Dendritic cell treated with granulocyte-macrophage colony-stimulating factor and Interleukin-4, amounts not matched to agents 40 ng/mL and 50 ng/mL, for 4 days (primary cell): ENCODE data around the gene PRDM5.

ENCODE experiments used
- H3K27ac Mint-ChIP-seq: one replicate; pipeline ENCODE4 v1.8.0; 2022; ENCODE audit warnings: mild to moderate bottlenecking, mixed read lengths
- H3K27me3 Mint-ChIP-seq: one replicate; pipeline ENCODE4 v1.8.0; 2022; ENCODE audit warnings: mild to moderate bottlenecking, mixed read lengths
- H3K36me3 Mint-ChIP-seq: one replicate; pipeline ENCODE4 v1.8.0; 2022; ENCODE audit warnings: low read depth, mixed read lengths
- H3K4me1 Mint-ChIP-seq: one replicate; pipeline ENCODE4 v1.8.0; 2022; ENCODE audit warnings: low read depth, mixed read lengths
- H3K4me3 Mint-ChIP-seq: one replicate; pipeline ENCODE4 v1.8.0; 2022; ENCODE audit warnings: mild to moderate bottlenecking, moderate library complexity, mixed read lengths
- H3K9me3 Mint-ChIP-seq: one replicate; pipeline ENCODE4 v1.8.0; 2022; ENCODE audit warnings: mixed read lengths
- intact Hi-C: fragments of 100-400 bp; cut with micrococcal nuclease; formaldehyde crosslinking; loops from one replicate; pipeline ENCODE4 v1.15.0; 2022

PRDM5 gene

DNA sequence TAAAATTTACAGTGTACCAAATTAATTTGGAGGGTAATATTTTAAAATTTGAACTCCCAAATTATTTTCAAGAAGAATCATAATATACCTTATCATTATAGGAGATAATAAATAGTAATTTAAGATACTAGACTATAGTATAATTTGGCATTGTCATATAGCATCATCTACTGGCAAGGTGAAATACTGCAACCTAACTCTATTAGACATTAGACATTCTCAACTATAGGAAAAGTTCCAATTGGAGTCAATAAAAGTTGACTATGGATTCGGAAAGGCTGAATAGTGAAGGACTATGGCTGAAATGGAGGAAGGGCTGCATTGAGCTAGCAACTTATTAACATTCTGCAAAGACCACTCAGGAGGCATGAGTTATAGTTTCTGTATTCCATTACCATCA, 113.0 kb downstream of the PRDM5 start:
- Mint-ChIP-seq H3K27ac (no peak overlapping the region), H3K36me3 (no peaks in the 10 kb centered on the region), H3K27me3 (no peaks in the 10 kb centered on the region), H3K4me3 (no peak overlapping the region), H3K9me3 (peaks cover 22% of the 10 kb centered on the region), H3K4me1 (no peaks in the 10 kb centered on the region)
- intact Hi-C loops, result no loop called here

DNA sequence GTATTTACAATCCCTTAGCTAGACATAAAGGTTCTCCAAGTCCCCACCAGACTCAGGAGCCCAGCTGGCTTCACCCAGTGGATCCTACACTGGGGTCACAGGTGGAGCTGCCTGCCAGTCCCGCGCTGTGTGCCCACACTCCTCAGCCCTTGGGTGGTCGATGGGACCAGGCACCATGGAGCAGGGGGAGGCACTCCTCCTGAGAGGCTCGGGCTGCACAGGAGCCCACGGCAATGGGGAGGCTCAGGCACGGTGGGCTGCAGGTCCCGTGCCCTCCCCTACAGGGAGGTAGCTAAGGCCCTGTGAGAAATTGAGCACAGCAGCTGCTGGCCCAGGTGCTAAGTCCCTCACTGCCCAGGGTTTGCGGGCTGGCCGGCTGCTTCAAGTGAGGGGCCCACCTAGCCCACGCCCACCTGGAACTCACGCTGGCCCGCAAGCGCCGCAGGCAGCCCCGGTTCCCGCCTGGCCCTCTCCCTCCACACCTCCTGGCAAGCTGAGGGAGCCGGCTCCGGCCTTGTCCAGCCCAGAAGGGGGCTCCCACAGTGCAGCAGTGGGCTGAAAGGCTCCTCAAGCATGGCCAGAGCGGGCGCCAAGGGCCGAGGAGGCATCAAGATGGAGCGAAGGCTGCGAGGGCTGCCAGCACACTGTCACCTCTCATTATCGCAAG, 113.9 kb downstream of the PRDM5 start:
- intact Hi-C loops, result no loop called here
- Mint-ChIP-seq H3K4me3 (no peak overlapping the region), H3K27ac (no peak overlapping the region), H3K9me3 (peaks cover 22% of the 10 kb centered on the region), H3K36me3 (no peaks in the 10 kb centered on the region), H3K4me1 (no peaks in the 10 kb centered on the region), H3K27me3 (no peaks in the 10 kb centered on the region)

DNA sequence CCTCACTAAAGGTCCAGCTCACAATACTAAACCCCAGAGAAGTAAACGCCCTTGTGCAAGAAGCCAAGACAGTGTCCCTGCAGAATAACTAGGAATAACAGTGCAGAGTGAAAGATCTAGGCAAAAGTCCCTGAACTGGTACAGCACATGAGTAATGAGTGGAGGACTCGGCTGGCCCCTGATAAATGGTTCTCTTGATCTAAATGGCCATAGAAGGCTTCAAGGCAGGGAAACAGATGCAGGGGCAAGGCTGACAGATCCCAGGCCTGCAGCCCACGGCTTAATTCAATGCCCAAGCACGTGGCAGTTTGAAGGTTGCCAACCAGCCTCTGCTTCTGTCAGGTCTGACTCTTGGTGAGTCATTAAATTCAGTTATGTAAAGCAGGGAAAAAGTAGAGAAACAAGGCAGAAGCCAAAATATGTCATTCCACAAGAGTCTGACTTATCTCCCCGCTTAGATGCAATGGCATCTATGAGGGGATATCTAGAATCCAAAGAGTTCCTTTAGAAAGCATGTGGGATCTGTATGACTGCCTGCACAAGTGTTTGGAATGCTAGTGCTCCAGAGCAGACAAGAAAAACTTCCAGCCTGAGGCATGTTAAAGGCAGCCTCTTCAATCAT, 121.3 kb downstream of the PRDM5 start:
- no peaks in the 10 kb centered on the region for H3K27me3 Mint-ChIP-seq
- H3K36me3 Mint-ChIP-seq, result no peaks in the 10 kb centered on the region
- H3K4me1 Mint-ChIP-seq, result no peaks in the 10 kb centered on the region
- peaks cover 5% of the 10 kb centered on the region for H3K9me3 Mint-ChIP-seq
- H3K27ac Mint-ChIP-seq, result no peak overlapping the region
- H3K4me3 Mint-ChIP-seq, result no peak overlapping the region
- intact Hi-C loops, result no loop called here

DNA sequence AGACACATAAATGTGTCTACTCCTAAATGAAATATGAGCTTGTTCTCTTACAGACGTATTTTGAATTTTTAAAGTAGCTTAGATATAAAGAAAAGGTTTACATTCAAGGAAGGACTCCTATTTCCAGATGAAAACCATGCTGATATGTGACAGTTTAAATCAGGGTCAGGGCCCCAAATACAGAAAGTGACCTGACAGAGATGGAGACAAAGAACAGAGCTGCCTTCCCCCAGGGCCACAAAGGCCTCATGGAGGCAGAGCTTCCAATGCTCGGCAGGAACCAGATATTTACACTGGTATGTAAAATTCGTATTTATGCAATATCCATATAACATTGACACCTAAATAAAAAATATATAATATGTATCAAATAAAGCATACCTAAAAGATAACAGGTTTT, 124.0 kb downstream of the PRDM5 start:
- H3K27ac Mint-ChIP-seq, result no peak overlapping the region
- intact Hi-C loops, result no loop called here
- no peaks in the 10 kb centered on the region for H3K36me3 Mint-ChIP-seq
- H3K4me3 Mint-ChIP-seq, result no peak overlapping the region
- no peaks in the 10 kb centered on the region for H3K9me3 Mint-ChIP-seq
- H3K27me3 Mint-ChIP-seq, result no peaks in the 10 kb centered on the region
- H3K4me1 Mint-ChIP-seq, result no peaks in the 10 kb centered on the region

DNA sequence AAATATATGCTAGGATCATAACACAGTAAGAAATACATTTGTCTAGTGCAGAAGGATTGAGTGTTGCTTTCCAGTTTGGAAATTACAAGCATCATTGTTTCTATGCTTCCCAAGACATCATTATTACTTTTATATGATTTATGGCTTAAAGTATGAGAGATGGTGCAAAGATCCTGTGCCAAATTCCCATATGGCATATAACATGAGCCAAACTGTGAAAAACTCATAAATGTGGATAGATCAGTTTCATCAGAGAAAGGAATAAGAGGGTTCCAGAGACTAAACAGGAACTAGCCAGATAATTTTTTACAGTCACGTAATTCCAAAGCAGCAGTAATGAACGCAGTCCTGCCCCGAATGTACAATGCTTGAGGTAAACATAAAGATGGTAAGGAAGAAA, 126.3 kb downstream of the PRDM5 start:
- no peaks in the 10 kb centered on the region for H3K4me1 Mint-ChIP-seq
- H3K27me3 Mint-ChIP-seq, result no peaks in the 10 kb centered on the region
- no peak overlapping the region for H3K4me3 Mint-ChIP-seq
- H3K9me3 Mint-ChIP-seq, result no peaks in the 10 kb centered on the region
- no peaks in the 10 kb centered on the region for H3K36me3 Mint-ChIP-seq
- intact Hi-C loops, result no loop called here
- H3K27ac Mint-ChIP-seq, result no peak overlapping the region

DNA sequence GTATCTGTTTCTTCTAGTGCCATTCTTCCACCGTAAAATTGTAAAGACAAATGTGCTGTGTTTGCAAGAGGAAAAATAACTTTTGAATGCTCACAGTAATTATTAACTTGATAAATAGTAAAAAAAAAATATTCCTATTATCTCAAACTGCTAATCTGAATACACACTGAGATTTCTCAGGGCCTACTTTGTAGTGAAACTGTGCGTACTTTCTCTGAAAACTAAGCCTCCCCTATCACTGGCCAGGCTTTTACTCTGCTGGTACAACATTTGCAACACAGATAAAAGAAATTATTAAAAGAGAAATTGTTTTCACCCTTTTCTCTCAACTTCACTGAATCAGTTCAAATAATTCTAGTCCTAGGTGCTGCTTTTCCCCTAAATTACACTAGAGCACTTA, 137.3 kb downstream of the PRDM5 start:
- Mint-ChIP-seq H3K4me1 (no peaks in the 10 kb centered on the region), H3K27me3 (no peaks in the 10 kb centered on the region), H3K27ac (no peak overlapping the region), H3K36me3 (no peaks in the 10 kb centered on the region), H3K4me3 (no peak overlapping the region), H3K9me3 (no peaks in the 10 kb centered on the region)
- intact Hi-C loops, result no loop called here

DNA sequence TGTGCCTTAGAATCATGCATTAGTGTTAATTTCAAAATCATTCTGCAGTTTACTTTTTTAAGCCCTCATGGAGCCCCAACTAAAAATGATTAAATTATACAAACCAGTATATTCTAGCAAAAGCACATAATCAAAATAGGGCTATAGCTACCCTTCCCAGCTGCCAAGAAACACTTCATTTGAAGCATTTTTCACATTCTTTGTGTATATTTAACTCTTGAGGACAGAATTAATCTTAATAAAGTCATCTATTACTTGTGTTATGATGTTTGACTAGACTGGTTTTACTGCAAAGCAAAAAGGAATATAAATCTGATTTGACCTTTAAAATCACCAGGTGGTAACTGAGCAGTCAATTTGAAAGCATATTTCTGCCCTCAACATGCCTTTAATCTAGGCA, 145.1 kb downstream of the PRDM5 start:
- no peak overlapping the region for H3K4me3 Mint-ChIP-seq
- no peaks in the 10 kb centered on the region for H3K36me3 Mint-ChIP-seq
- intact Hi-C loops, result no loop called here
- no peaks in the 10 kb centered on the region for H3K9me3 Mint-ChIP-seq
- peaks cover 23% of the 10 kb centered on the region for H3K4me1 Mint-ChIP-seq
- H3K27me3 Mint-ChIP-seq, result no peaks in the 10 kb centered on the region
- no peak overlapping the region for H3K27ac Mint-ChIP-seq

DNA sequence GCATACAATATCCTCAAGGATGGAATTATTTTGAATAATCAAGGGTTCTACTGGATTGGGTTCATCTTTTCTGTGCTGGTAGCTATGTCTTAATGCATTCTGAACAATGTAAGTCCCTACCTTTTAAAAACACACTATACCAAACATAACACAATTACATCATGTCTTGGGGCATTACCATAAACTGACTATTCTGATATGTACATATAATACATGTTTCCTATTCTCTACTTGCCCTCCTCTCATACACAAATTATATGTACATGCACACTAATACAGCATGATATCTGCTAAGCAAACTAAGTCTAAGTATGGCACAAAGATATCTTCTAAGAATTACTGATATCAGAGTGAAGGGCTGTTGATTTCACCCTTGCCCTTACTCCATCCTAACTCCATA, 147.1 kb downstream of the PRDM5 start:
- intact Hi-C loops, result no loop called here
- no peaks in the 10 kb centered on the region for H3K9me3 Mint-ChIP-seq
- no peaks in the 10 kb centered on the region for H3K27me3 Mint-ChIP-seq
- H3K4me3 Mint-ChIP-seq, result no peak overlapping the region
- H3K27ac Mint-ChIP-seq, result no peak overlapping the region
- no peaks in the 10 kb centered on the region for H3K36me3 Mint-ChIP-seq
- peaks cover 23% of the 10 kb centered on the region for H3K4me1 Mint-ChIP-seq

DNA sequence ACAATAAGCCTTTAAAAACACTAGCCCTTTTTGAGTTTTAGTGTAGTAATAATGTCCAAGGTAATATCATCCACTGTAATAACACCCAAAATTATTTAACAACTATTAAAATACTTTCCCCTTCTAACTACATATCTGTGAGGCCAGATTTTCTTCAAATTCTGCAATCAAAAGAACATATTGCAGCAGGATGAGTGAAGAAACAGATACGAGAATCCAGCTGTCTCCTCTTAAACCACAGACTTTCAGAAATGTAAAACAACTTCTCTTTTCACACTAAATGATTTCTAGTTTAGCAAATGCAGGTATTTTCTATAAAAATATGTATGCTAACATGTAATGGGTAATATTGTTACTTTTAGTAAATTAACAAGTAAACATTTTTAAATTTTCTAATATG, 148.9 kb downstream of the PRDM5 start:
- Mint-ChIP-seq H3K36me3 (no peaks in the 10 kb centered on the region), H3K27ac (no peak overlapping the region), H3K4me3 (no peak overlapping the region), H3K27me3 (no peaks in the 10 kb centered on the region), H3K4me1 (peaks cover 23% of the 10 kb centered on the region), H3K9me3 (no peaks in the 10 kb centered on the region)
- intact Hi-C loops, result no loop called here

DNA sequence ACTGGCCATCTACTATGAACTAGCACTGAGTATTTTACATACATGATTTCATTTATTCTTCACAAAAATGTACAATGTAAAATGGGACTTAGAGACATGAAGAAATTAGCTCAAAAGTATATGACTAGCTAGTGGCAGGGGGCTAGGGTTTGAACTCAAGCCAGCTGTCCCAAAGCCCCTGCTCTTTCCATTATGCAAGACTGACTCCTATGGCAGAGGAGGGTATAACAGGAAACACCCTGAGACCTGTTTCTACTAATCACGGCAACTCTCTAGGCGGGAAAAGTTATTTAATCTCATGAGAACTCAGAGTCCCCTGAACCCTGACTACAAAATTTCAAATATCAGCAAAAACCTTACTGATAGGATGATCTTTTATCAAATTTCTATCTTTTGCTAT, 150.6 kb downstream of the PRDM5 start:
- no peaks in the 10 kb centered on the region for H3K36me3 Mint-ChIP-seq
- no peak overlapping the region for H3K27ac Mint-ChIP-seq
- intact Hi-C loops, result no loop called here

DNA sequence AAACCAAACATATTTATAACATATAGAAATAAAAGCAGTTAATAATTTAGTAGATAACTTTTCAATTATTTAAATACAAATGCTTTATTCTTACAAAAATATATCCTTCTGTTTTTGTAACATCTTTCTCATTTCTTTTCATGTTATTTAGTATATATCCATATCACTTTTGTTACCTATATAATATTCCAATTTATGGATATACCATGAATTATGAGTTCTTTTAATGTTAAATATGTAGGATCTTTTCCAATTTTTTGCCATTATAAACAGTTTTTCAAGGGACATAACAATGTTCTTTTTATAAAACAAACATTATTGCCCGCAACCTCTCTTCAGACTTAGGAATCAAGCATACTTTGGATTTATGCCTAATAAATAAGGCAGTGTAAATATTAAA, 151.6 kb downstream of the PRDM5 start:
- intact Hi-C loops, result no loop called here
- no peaks in the 10 kb centered on the region for H3K27me3 Mint-ChIP-seq
- no peaks in the 10 kb centered on the region for H3K36me3 Mint-ChIP-seq
- H3K4me1 Mint-ChIP-seq, result peaks cover 28% of the 10 kb centered on the region
- H3K9me3 Mint-ChIP-seq, result no peaks in the 10 kb centered on the region
- H3K27ac Mint-ChIP-seq, result no peak overlapping the region
- H3K4me3 Mint-ChIP-seq, result no peak overlapping the region

More for the DNA sequence above, 150.6 kb downstream of the PRDM5 start:
- no peaks in the 10 kb centered on the region for H3K27me3 Mint-ChIP-seq
- no peaks in the 10 kb centered on the region for H3K9me3 Mint-ChIP-seq
- H3K4me3 Mint-ChIP-seq, result no peak overlapping the region
- peaks cover 23% of the 10 kb centered on the region for H3K4me1 Mint-ChIP-seq

DNA sequence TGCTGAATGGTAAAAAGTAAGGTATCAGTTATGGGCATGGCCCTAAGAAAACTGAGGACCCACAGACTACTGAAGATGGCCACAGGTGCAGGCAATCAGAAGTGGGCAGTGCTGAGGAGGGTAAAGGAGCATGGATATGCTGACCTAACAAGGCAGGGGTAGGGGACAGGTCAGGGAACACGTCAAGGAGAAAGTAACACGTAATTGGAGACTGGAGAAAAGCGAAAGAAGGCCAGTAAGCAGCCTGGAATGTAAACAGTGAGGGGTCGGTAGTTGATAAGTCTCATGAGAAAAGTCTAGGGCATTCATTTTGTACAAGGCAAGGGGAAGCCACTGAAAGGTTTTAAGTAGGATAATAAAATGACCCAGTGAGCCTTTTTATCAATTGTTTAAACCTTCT, 153.3 kb downstream of the PRDM5 start:
- no peak overlapping the region for H3K4me3 Mint-ChIP-seq
- no peaks in the 10 kb centered on the region for H3K9me3 Mint-ChIP-seq
- no peak overlapping the region for H3K27ac Mint-ChIP-seq
- H3K4me1 Mint-ChIP-seq, result peaks cover 24% of the 10 kb centered on the region
- intact Hi-C loops, result no loop called here
- no peaks in the 10 kb centered on the region for H3K27me3 Mint-ChIP-seq
- no peaks in the 10 kb centered on the region for H3K36me3 Mint-ChIP-seq

DNA sequence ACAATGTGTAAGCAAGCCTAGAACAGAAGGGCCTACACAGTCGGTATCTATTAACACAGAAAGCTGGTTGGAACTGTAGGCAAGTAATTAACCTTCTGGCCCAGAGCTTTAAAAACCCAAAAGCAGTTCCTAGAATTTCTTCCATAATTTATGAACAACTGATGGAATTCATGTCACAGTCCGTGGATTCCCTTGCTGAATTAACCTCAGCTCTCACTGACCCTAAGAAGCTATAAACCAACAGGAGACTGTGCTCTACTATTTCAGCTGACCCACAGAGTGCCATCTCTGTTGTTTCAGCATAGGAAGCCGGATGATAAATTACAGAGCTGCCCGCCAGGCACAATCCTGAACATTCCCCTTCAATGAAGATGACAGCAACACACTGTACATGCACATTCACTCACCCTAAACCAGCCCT, 157.3 kb downstream of the PRDM5 start:
- Mint-ChIP-seq H3K4me3 (no peak overlapping the region), H3K36me3 (no peaks in the 10 kb centered on the region), H3K27ac (no peak overlapping the region), H3K27me3 (no peaks in the 10 kb centered on the region), H3K4me1 (peaks cover 13% of the 10 kb centered on the region), H3K9me3 (no peaks in the 10 kb centered on the region)
- intact Hi-C loops, result no loop called here

DNA sequence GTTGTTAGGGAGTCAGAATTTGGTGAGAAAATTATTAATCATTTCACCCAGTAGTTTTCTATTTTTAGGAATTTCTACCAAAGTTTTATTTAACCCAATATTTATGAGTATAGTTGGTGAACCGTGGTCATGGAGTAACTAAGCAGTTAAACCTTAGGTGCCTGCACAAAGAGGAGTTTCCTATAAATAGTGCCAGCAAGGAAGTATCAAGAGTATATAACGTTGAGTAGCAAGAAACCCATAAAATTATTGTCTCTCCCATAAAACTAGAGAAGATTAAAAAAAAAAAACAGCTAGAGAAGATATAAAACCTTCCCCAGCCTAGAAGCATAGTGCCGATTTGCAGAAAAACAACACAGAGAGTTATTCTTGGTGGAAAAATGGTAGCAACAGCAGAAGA, 158.9 kb downstream of the PRDM5 start:
- H3K36me3 Mint-ChIP-seq, result no peaks in the 10 kb centered on the region
- no peaks in the 10 kb centered on the region for H3K27me3 Mint-ChIP-seq
- no peak overlapping the region for H3K27ac Mint-ChIP-seq
- peaks cover 13% of the 10 kb centered on the region for H3K4me1 Mint-ChIP-seq
- H3K4me3 Mint-ChIP-seq, result no peak overlapping the region
- no peaks in the 10 kb centered on the region for H3K9me3 Mint-ChIP-seq
- intact Hi-C loops, result no loop called here

DNA sequence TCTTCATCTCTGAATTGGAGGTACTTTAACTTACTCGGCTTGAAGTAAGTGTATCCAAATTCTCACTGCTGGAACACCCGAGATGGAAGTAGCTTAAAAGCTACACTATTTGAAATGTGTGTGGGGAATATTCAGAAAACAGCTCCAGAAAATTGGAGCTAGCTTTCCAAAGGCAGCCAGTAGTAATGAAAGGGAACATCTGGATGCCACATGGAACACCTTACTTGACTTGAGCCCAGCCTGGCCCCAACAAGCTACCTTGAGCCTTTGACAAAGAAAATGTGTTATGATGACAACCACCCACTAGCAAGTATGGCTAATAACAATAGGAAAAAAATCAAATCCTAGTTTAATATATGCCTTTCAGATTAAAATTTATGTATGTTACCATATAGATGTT, 161.5 kb downstream of the PRDM5 start:
- no peaks in the 10 kb centered on the region for H3K36me3 Mint-ChIP-seq
- no peak overlapping the region for H3K4me3 Mint-ChIP-seq
- H3K4me1 Mint-ChIP-seq, result peaks cover 7% of the 10 kb centered on the region
- intact Hi-C loops, result no loop called here
- no peaks in the 10 kb centered on the region for H3K27me3 Mint-ChIP-seq
- H3K9me3 Mint-ChIP-seq, result no peaks in the 10 kb centered on the region
- no peak overlapping the region for H3K27ac Mint-ChIP-seq
